Endothelial cell (in vitro differentiated cells): ENCODE measurements around the gene DOK6. TPM values are rescaled to one million over a fixed set of nuclear protein-coding genes. Genes with fewer than 3 reads are reported as not detected.

Experiments
- DNase-seq: peaks from one replicate; pipeline ENCODE4 v3.0.0; 2021; ENCODE audit warnings: low spot score
- H3K27ac Mint-ChIP-seq: one replicate; pipeline ENCODE4 v1.8.0; 2021; ENCODE audit warnings: mixed read lengths, inconsistent platforms; ENCODE audit not compliant: unreplicated experiment
- H3K27me3 Mint-ChIP-seq: one replicate; pipeline ENCODE4 v1.8.0; 2021; ENCODE audit warnings: mild to moderate bottlenecking, moderate library complexity, mixed read lengths, inconsistent platforms; ENCODE audit not compliant: unreplicated experiment
- H3K36me3 Mint-ChIP-seq: one replicate; pipeline ENCODE4 v1.8.0; 2021; ENCODE audit warnings: mild to moderate bottlenecking, low read depth, mixed read lengths, inconsistent platforms; ENCODE audit not compliant: unreplicated experiment
- H3K4me1 Mint-ChIP-seq: one replicate; pipeline ENCODE4 v1.8.0; 2021; ENCODE audit warnings: mild to moderate bottlenecking, mixed read lengths, inconsistent platforms; ENCODE audit not compliant: unreplicated experiment
- H3K4me3 Mint-ChIP-seq: one replicate; pipeline ENCODE4 v1.8.0; 2021; ENCODE audit warnings: mild to moderate bottlenecking, mixed read lengths, inconsistent platforms; ENCODE audit not compliant: unreplicated experiment
- H3K9me3 Mint-ChIP-seq: one replicate; pipeline ENCODE4 v1.8.0; 2021; ENCODE audit warnings: mixed read lengths, inconsistent platforms; ENCODE audit not compliant: unreplicated experiment
- CTCF ChIP-seq: fragments of 200-600 bp; sonication (generic); IDR thresholded peaks from one replicate; pipeline ENCODE4 v1.5.0; 2021; ENCODE audit warnings: antibody characterized with exemption; ENCODE audit not compliant: unreplicated experiment
- total RNA-seq: library from RNA; stranded (reverse); fragmentation: NEBNext Ultra II Directional; extraction: Animal tissue kit (Norgen Biotek cat#: 25700); gene quantifications from one replicate; pipeline ENCODE4 v1.2.1, GENCODE V29; 2021; ENCODE audit not compliant: unreplicated experiment

Gene DOK6
- total RNA-seq, 1 donor from 2014 or later: 2.2 TPM

- no peak for DNase-seq
- TF ChIP-seq CTCF: no peak
- no peak overlapping the region for H3K4me3 Mint-ChIP-seq
- H3K27ac Mint-ChIP-seq: no peak overlapping the region
- H3K9me3 Mint-ChIP-seq: no peaks in the 10 kb centered on the region
- no peaks in the 10 kb centered on the region for H3K36me3 Mint-ChIP-seq
- no peaks in the 10 kb centered on the region for H3K27me3 Mint-ChIP-seq
- H3K4me1 Mint-ChIP-seq: peaks cover 5% of the 10 kb centered on the region
These were observed 327.4 kb downstream of the DOK6 start for GRCh38 chr18:69727912-69728572.

- Mint-ChIP-seq H3K27ac (no peak overlapping the region), H3K36me3 (no peaks in the 10 kb centered on the region), H3K4me3 (no peak overlapping the region), H3K9me3 (peaks cover 4% of the 10 kb centered on the region), H3K27me3 (no peaks in the 10 kb centered on the region), H3K4me1 (no peaks in the 10 kb centered on the region)
- TF ChIP-seq CTCF: no peak
- no peak for DNase-seq
These were observed 330.0 kb downstream of the DOK6 start for GRCh38 chr18:69730664-69731063.

- no peak overlapping the region for H3K27ac Mint-ChIP-seq
- TF ChIP-seq CTCF: no peak
- no peak for DNase-seq
- H3K4me1 Mint-ChIP-seq: no peaks in the 10 kb centered on the region
- H3K4me3 Mint-ChIP-seq: no peak overlapping the region
- H3K27me3 Mint-ChIP-seq: no peaks in the 10 kb centered on the region
- H3K36me3 Mint-ChIP-seq: no peaks in the 10 kb centered on the region
- H3K9me3 Mint-ChIP-seq: peaks cover 4% of the 10 kb centered on the region
These were observed 333.8 kb downstream of the DOK6 start for GRCh38 chr18:69734536-69734935.

- H3K27ac Mint-ChIP-seq: no peak overlapping the region
- H3K27me3 Mint-ChIP-seq: no peaks in the 10 kb centered on the region
- no peaks in the 10 kb centered on the region for H3K36me3 Mint-ChIP-seq
- no peak for DNase-seq
- H3K4me1 Mint-ChIP-seq: no peaks in the 10 kb centered on the region
- peaks cover 4% of the 10 kb centered on the region for H3K9me3 Mint-ChIP-seq
- no peak for TF ChIP-seq CTCF
- no peak overlapping the region for H3K4me3 Mint-ChIP-seq
These were observed 336.0 kb downstream of the DOK6 start for GRCh38 chr18:69736730-69737129.

- DNase-seq: no peak
- Mint-ChIP-seq H3K9me3 (peaks cover 4% of the 10 kb centered on the region), H3K36me3 (no peaks in the 10 kb centered on the region), H3K4me3 (no peak overlapping the region), H3K27ac (no peak overlapping the region), H3K27me3 (no peaks in the 10 kb centered on the region), H3K4me1 (no peaks in the 10 kb centered on the region)
- no peak for TF ChIP-seq CTCF
These were observed 337.2 kb downstream of the DOK6 start for GRCh38 chr18:69737851-69738250.
